ENCODE data around the gene SLC44A1. TPM values are rescaled to one million over a fixed set of nuclear protein-coding genes. Genes with fewer than 3 reads are reported as not detected.

Gene SLC44A1
- total and polyA plus RNA-seq, 2 of the 13 experiments (the other 11 are each of a cell fraction or from before 2014, with no cell fraction given) = 21.4 to 40.8 TPM

DNA sequence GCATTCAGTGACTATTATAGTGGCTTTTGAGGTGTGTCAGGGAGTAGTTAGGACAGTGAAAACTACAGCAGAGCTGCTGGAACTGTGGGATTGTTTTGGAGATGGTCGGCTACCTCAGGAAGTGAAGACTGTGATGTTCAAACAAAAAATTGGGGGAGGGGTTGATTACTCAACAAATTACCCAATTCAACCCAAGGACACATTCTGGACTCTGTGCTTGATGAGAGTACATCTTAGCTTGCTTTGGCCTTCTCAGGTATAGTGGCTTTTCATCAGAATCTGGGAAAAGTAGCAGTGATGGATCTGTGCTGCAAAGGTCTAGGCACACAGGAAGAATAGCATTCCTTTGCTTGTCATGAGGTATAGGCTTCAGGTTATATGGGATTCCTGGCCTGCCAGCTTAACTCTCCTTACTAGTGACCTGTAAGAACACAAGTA lies 47.0 kb downstream of the SLC44A1 start (continued):
- TF ChIP-seq, protein P1, sequence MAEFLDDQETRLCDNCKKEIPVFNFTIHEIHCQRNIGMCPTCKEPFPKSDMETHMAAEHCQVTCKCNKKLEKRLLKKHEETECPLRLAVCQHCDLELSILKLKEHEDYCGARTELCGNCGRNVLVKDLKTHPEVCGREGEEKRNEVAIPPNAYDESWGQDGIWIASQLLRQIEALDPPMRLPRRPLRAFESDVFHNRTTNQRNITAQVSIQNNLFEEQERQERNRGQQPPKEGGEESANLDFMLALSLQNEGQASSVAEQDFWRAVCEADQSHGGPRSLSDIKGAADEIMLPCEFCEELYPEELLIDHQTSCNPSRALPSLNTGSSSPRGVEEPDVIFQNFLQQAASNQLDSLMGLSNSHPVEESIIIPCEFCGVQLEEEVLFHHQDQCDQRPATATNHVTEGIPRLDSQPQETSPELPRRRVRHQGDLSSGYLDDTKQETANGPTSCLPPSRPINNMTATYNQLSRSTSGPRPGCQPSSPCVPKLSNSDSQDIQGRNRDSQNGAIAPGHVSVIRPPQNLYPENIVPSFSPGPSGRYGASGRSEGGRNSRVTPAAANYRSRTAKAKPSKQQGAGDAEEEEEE (CRISPR knock-in tag; IDR thresholded peaks at IDR 0.05; ENCODE audit: borderline replicate concordance) = no peak
- TF ChIP-seq ZNF747 (CRISPR knock-in tag; IDR thresholded peaks at IDR 0.05; ENCODE audit: borderline replicate concordance) (peak; percentile 49; the same call in 1 of the 2 replicates), WIZ (CRISPR knock-in tag; IDR thresholded peaks at IDR 0.05) (0 out of 2 replicates have a peak, but pooled peaks have one; percentile 58), BRCA1 (CRISPR knock-in tag; IDR thresholded peaks at IDR 0.05) (no peak), MTF2 (CRISPR knock-in tag; IDR thresholded peaks at IDR 0.05; ENCODE audit: borderline replicate concordance) (no peak), TRIM24 (CRISPR knock-in tag; IDR thresholded peaks at IDR 0.05) (peak; percentile 73; the same call in 1 of the 2 replicates), REPIN1 (CRISPR knock-in tag; IDR thresholded peaks at IDR 0.05; ENCODE audit: borderline replicate concordance, low read depth) (no peak), SPEN (CRISPR knock-in tag; IDR thresholded peaks at IDR 0.05; ENCODE audit: low read depth) (peak; percentile 48; the same call in 1 of the 2 replicates), ZBTB21 (CRISPR knock-in tag; IDR thresholded peaks at IDR 0.05) (no peak), TCF7 (IDR thresholded peaks at IDR 0.05; ENCODE audit: low read depth) (peak; percentile 71), ZNF24 (IDR thresholded peaks at IDR 0.05) (peak; percentile 55; the same call in 1 of the 2 replicates), ZMAT3 (CRISPR knock-in tag; conservative IDR thresholded peaks at IDR 0.05) (no peak), HNF4G (IDR thresholded peaks at IDR 0.05; ENCODE audit: borderline replicate concordance, low read depth, low read length) (peak; percentile 92; the same call in 1 of the 2 replicates), HNF4G (CRISPR knock-in tag; IDR thresholded peaks at IDR 0.05; ENCODE audit: borderline replicate concordance, low read depth) (peak; percentile 94), TBX2 (CRISPR knock-in tag; IDR thresholded peaks at IDR 0.05; ENCODE audit: borderline replicate concordance) (peak; percentile 89; the same call in 1 of the 2 replicates), CEBPG (CRISPR knock-in tag; IDR thresholded peaks at IDR 0.05) (peak; percentile 95), ZZZ3 (CRISPR knock-in tag; IDR thresholded peaks at IDR 0.05; ENCODE audit: borderline replicate concordance) (no peak), POLR2A (IDR thresholded peaks at IDR 0.05; ENCODE audit: insufficient read depth in 1 of 2, low read depth in 2 of 2, low read length in 2 of 2) (no peak), GATAD2A (CRISPR knock-in tag; IDR thresholded peaks at IDR 0.05) (peak; percentile 98), ZKSCAN1 (IDR thresholded peaks at IDR 0.05; ENCODE audit: low read length) (no peak)
- TF ChIP-seq, protein P2, sequence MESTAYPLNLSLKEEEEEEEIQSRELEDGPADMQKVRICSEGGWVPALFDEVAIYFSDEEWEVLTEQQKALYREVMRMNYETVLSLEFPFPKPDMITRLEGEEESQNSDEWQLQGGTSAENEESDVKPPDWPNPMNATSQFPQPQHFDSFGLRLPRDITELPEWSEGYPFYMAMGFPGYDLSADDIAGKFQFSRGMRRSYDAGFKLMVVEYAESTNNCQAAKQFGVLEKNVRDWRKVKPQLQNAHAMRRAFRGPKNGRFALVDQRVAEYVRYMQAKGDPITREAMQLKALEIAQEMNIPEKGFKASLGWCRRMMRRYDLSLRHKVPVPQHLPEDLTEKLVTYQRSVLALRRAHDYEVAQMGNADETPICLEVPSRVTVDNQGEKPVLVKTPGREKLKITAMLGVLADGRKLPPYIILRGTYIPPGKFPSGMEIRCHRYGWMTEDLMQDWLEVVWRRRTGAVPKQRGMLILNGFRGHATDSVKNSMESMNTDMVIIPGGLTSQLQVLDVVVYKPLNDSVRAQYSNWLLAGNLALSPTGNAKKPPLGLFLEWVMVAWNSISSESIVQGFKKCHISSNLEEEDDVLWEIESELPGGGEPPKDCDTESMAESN (CRISPR knock-in tag; conservative IDR thresholded peaks at IDR 0.05) = no peak
- TF ChIP-seq, protein P3, sequence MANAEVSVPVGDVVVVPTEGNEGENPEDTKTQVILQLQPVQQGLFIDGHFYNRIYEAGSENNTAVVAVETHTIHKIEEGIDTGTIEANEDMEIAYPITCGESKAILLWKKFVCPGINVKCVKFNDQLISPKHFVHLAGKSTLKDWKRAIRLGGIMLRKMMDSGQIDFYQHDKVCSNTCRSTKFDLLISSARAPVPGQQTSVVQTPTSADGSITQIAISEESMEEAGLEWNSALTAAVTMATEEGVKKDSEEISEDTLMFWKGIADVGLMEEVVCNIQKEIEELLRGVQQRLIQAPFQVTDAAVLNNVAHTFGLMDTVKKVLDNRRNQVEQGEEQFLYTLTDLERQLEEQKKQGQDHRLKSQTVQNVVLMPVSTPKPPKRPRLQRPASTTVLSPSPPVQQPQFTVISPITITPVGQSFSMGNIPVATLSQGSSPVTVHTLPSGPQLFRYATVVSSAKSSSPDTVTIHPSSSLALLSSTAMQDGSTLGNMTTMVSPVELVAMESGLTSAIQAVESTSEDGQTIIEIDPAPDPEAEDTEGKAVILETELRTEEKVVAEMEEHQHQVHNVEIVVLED (CRISPR knock-in tag; IDR thresholded peaks at IDR 0.05; ENCODE audit: borderline replicate concordance) = peak; percentile 8; the same call in 1 of the 2 replicates
- TF ChIP-seq, protein P4, sequence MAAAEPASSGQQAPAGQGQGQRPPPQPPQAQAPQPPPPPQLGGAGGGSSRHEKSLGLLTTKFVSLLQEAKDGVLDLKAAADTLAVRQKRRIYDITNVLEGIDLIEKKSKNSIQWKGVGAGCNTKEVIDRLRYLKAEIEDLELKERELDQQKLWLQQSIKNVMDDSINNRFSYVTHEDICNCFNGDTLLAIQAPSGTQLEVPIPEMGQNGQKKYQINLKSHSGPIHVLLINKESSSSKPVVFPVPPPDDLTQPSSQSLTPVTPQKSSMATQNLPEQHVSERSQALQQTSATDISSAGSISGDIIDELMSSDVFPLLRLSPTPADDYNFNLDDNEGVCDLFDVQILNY (CRISPR knock-in tag; conservative IDR thresholded peaks at IDR 0.05) = no peak
- TF ChIP-seq, protein P5, sequence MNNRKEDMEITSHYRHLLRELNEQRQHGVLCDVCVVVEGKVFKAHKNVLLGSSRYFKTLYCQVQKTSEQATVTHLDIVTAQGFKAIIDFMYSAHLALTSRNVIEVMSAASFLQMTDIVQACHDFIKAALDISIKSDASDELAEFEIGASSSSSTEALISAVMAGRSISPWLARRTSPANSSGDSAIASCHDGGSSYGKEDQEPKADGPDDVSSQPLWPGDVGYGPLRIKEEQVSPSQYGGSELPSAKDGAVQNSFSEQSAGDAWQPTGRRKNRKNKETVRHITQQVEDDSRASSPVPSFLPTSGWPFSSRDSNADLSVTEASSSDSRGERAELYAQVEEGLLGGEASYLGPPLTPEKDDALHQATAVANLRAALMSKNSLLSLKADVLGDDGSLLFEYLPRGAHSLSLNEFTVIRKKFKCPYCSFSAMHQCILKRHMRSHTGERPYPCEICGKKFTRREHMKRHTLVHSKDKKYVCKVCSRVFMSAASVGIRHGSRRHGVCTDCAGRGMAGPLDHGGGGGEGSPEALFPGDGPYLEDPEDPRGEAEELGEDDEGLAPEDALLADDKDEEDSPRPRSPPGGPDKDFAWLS (CRISPR knock-in tag; IDR thresholded peaks at IDR 0.05; ENCODE audit: borderline replicate concordance) = no peak
